WTC11 (cell line): ENCODE results near the gene SPHKAP.

Experiments
- CBFB ChIP-seq: sonication (generic); formaldehyde crosslinking; IDR thresholded peaks from 2 replicates; pipeline ENCODE4 v1.8.1; 2022; ENCODE audit warnings: mild to moderate bottlenecking, low read depth, missing genetic modification reagents
- FOXJ3 ChIP-seq: sonication (generic); formaldehyde crosslinking; IDR thresholded peaks from 2 replicates; pipeline ENCODE4 v1.9.0; 2021; ENCODE audit warnings: missing genetic modification reagents, mild to moderate bottlenecking, borderline replicate concordance
- FOXK1 ChIP-seq: sonication (generic); formaldehyde crosslinking; IDR thresholded peaks from 2 replicates; pipeline ENCODE4 v1.8.0; 2022; ENCODE audit warnings: mild to moderate bottlenecking, moderate library complexity, missing genetic modification reagents
- NFYB ChIP-seq: sonication (generic); formaldehyde crosslinking; conservative IDR thresholded peaks from 2 replicates; pipeline ENCODE4 v1.8.0; 2022; ENCODE audit warnings: low read depth, missing genetic modification reagents
- ZNF121 ChIP-seq: sonication (generic); formaldehyde crosslinking; IDR thresholded peaks from 2 replicates; pipeline ENCODE4 v1.8.0; 2023; ENCODE audit warnings: missing genetic modification reagents
- TF ChIP-seq, protein P1 (sequence below): sonication (generic); formaldehyde crosslinking; IDR thresholded peaks from 2 replicates; pipeline ENCODE4 v1.8.1; 2023; ENCODE audit warnings: mild to moderate bottlenecking, missing genetic modification reagents, moderate library complexity
- TF ChIP-seq, protein P2 (sequence below): sonication (generic); formaldehyde crosslinking; IDR thresholded peaks from 2 replicates; pipeline ENCODE4 v1.8.0; 2022; ENCODE audit warnings: mild to moderate bottlenecking, missing genetic modification reagents
- TF ChIP-seq, protein P3 (sequence below): sonication (generic); formaldehyde crosslinking; IDR thresholded peaks from 2 replicates; pipeline ENCODE4 v1.8.0; 2022; ENCODE audit warnings: mild to moderate bottlenecking, missing genetic modification reagents
- TF ChIP-seq, protein P4 (sequence below): fragments of 200-600 bp; IDR thresholded peaks from 2 replicates; pipeline ENCODE4 v1.8.0; 2022; ENCODE audit warnings: antibody characterized with exemption

DNA sequence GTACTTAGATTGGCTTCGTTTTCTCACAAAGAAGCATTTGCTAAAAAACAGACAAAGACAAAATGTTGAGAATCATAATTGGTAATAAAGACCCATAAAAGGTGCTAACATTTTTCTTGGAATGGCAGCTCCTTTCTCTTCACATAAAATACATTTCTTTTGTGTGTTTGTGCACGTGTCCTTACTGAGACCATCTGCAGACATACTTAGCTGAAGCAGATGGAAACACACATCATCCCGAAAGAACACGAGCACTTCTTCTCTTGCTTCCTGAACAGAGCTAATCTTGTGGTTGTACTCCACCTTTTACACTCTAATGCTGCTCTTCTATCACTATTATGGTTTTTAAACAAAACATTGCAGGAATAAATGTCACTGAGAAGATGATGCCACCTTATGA, 142.5 kb downstream of the SPHKAP start:
- no peak for TF ChIP-seq NFYB (CRISPR knock-in tag)
- TF ChIP-seq ZNF121 (CRISPR knock-in tag): no peak
- TF ChIP-seq, protein P1, sequence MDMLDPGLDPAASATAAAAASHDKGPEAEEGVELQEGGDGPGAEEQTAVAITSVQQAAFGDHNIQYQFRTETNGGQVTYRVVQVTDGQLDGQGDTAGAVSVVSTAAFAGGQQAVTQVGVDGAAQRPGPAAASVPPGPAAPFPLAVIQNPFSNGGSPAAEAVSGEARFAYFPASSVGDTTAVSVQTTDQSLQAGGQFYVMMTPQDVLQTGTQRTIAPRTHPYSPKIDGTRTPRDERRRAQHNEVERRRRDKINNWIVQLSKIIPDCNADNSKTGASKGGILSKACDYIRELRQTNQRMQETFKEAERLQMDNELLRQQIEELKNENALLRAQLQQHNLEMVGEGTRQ (CRISPR knock-in tag): no peak
- TF ChIP-seq, protein P2, sequence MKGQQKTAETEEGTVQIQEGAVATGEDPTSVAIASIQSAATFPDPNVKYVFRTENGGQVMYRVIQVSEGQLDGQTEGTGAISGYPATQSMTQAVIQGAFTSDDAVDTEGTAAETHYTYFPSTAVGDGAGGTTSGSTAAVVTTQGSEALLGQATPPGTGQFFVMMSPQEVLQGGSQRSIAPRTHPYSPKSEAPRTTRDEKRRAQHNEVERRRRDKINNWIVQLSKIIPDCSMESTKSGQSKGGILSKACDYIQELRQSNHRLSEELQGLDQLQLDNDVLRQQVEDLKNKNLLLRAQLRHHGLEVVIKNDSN (CRISPR knock-in tag): no peak
- TF ChIP-seq, protein P3, sequence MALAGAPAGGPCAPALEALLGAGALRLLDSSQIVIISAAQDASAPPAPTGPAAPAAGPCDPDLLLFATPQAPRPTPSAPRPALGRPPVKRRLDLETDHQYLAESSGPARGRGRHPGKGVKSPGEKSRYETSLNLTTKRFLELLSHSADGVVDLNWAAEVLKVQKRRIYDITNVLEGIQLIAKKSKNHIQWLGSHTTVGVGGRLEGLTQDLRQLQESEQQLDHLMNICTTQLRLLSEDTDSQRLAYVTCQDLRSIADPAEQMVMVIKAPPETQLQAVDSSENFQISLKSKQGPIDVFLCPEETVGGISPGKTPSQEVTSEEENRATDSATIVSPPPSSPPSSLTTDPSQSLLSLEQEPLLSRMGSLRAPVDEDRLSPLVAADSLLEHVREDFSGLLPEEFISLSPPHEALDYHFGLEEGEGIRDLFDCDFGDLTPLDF (CRISPR knock-in tag): no peak
- TF ChIP-seq, protein P4, sequence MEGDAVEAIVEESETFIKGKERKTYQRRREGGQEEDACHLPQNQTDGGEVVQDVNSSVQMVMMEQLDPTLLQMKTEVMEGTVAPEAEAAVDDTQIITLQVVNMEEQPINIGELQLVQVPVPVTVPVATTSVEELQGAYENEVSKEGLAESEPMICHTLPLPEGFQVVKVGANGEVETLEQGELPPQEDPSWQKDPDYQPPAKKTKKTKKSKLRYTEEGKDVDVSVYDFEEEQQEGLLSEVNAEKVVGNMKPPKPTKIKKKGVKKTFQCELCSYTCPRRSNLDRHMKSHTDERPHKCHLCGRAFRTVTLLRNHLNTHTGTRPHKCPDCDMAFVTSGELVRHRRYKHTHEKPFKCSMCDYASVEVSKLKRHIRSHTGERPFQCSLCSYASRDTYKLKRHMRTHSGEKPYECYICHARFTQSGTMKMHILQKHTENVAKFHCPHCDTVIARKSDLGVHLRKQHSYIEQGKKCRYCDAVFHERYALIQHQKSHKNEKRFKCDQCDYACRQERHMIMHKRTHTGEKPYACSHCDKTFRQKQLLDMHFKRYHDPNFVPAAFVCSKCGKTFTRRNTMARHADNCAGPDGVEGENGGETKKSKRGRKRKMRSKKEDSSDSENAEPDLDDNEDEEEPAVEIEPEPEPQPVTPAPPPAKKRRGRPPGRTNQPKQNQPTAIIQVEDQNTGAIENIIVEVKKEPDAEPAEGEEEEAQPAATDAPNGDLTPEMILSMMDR: no peak
- TF ChIP-seq FOXK1 (CRISPR knock-in tag): no peak
- TF ChIP-seq FOXJ3 (CRISPR knock-in tag): no peak
- no peak for TF ChIP-seq CBFB (CRISPR knock-in tag)
